Subcutaneous abdominal adipose tissue (tissue), 5 donors: ENCODE data around the gene IFT22.
"Not testable (repeated sequence)": the region's sequence is repeated elsewhere in the genome, so short reads cannot be mapped to it uniquely, and the experiment has no call there.

ENCODE experiments used
- H3K27ac ChIP-seq: one replicate; pipeline ENCODE4 v1.7.0; 2013; ENCODE audit warnings: low read depth, mild to moderate bottlenecking, inconsistent platforms, low read length, moderate library complexity
- H3K27me3 ChIP-seq, 5 donors: one replicate each; pipeline ENCODE4 v1.7.0; 2013; ENCODE audit warnings: low read length in 5 of 5, inconsistent platforms in 1 of 5; ENCODE audit not compliant: control insufficient read depth in 5 of 5, insufficient read depth in 4 of 5
- H3K36me3 ChIP-seq, 5 donors: one replicate each; pipeline ENCODE4 v1.7.0; 2013; ENCODE audit warnings: low read length in 5 of 5; ENCODE audit not compliant: control insufficient read depth in 5 of 5, insufficient read depth in 5 of 5
- H3K4me1 ChIP-seq, 5 donors: one replicate each; pipeline ENCODE4 v1.7.0; 2013; ENCODE audit warnings: low read length in 5 of 5, mild to moderate bottlenecking in 3 of 5, moderate library complexity in 1 of 5; ENCODE audit not compliant: control insufficient read depth in 5 of 5, insufficient read depth in 5 of 5
- H3K4me3 ChIP-seq, 5 donors: one replicate each; pipeline ENCODE4 v1.7.0; 2013; ENCODE audit warnings: low read length in 5 of 5, low read depth in 1 of 5
- H3K9ac ChIP-seq, 5 donors: one replicate each; pipeline ENCODE4 v1.7.0; 2013; ENCODE audit warnings: low read length in 5 of 5, mild to moderate bottlenecking in 4 of 5, moderate library complexity in 3 of 5
- H3K9me3 ChIP-seq, 5 donors: one replicate each; pipeline ENCODE4 v1.7.0; 2013; ENCODE audit warnings: low read length in 5 of 5; ENCODE audit not compliant: control insufficient read depth in 5 of 5
- donor health status: healthy.
- donor health status: healthy.
- donor health status: healthy.
- donor health status: healthy.
- donor health status: healthy.

Gene IFT22

GRCh38 chr7:101299511-101300464 is 21.8 kb downstream of the IFT22 start:
- Histone ChIP-seq H3K36me3 (no peaks in the 10 kb centered on the region), H3K27ac (no peak overlapping the region), H3K9me3 (peaks cover 6 to 25% (median 15%) of the 10 kb centered on the region in 5 donors), H3K4me3 (no peak overlapping the region), H3K4me1 (peaks cover 0 to 15% (median 8%) of the 10 kb centered on the region in 5 donors), H3K27me3 (peaks cover 24 to 56% (median 48%) of the 10 kb centered on the region in 5 donors), H3K9ac (no peak overlapping the region)

GRCh38 chr7:101294832-101295121 is 26.8 kb downstream of the IFT22 start:
- Histone ChIP-seq H3K4me3 (no peak overlapping the region), H3K27ac (no peak overlapping the region), H3K9me3 (no peaks in the 10 kb centered on the region), H3K36me3 (no peaks in the 10 kb centered on the region), H3K9ac (no peak overlapping the region), H3K4me1 (peaks cover 0 to 3% (median 0%) of the 10 kb centered on the region in 5 donors), H3K27me3 (peaks cover 11 to 56% (median 44%) of the 10 kb centered on the region in 5 donors)

GRCh38 chr7:101294039-101294831 is 27.4 kb downstream of the IFT22 start:
- Histone ChIP-seq H3K27me3 (peaks cover 10 to 52% (median 39%) of the 10 kb centered on the region in 5 donors), H3K36me3 (no peaks in the 10 kb centered on the region), H3K4me3 (no peak overlapping the region), H3K9me3 (no peaks in the 10 kb centered on the region), H3K4me1 (no peaks in the 10 kb centered on the region), H3K27ac (no peak overlapping the region), H3K9ac (no peak overlapping the region)

GRCh38 chr7:101293069-101294021 is 28.3 kb downstream of the IFT22 start:
- not testable (repeated sequence) for H3K4me3 ChIP-seq, H3K36me3 ChIP-seq, H3K4me1 ChIP-seq, H3K9ac ChIP-seq, H3K9me3 ChIP-seq, H3K27ac ChIP-seq
- peaks cover 10 to 44% (median 34%) of the 10 kb centered on the region in 5 donors for H3K27me3 ChIP-seq

- not testable (repeated sequence) for H3K27ac ChIP-seq, H3K4me1 ChIP-seq, H3K9ac ChIP-seq, H3K9me3 ChIP-seq, H3K4me3 ChIP-seq, H3K36me3 ChIP-seq
- H3K27me3 ChIP-seq: peaks cover 10 to 41% (median 31%) of the 10 kb centered on the region in 5 donors
Observed at GRCh38 chr7:101292566-101292965, 29.0 kb downstream of the IFT22 start.

GRCh38 chr7:101290186-101291037 is 31.2 kb downstream of the IFT22 start:
- not testable (repeated sequence) for H3K9me3 ChIP-seq, H3K9ac ChIP-seq, H3K27ac ChIP-seq, H3K4me1 ChIP-seq, H3K36me3 ChIP-seq, H3K4me3 ChIP-seq
- H3K27me3 ChIP-seq: peaks cover 6 to 36% (median 27%) of the 10 kb centered on the region in 5 donors

GRCh38 chr7:101289687-101290086 is 31.9 kb downstream of the IFT22 start:
- not testable (repeated sequence) for H3K9me3 ChIP-seq, H3K36me3 ChIP-seq, H3K4me3 ChIP-seq, H3K4me1 ChIP-seq, H3K9ac ChIP-seq, H3K27ac ChIP-seq
- peaks cover 6 to 34% (median 23%) of the 10 kb centered on the region in 5 donors for H3K27me3 ChIP-seq

GRCh38 chr7:101288439-101288838 is 33.2 kb downstream of the IFT22 start:
- no peak overlapping the region for H3K4me3 ChIP-seq
- H3K36me3 ChIP-seq: no peaks in the 10 kb centered on the region
- no peak overlapping the region for H3K27ac ChIP-seq
- H3K4me1 ChIP-seq: no peaks in the 10 kb centered on the region
- H3K9me3 ChIP-seq: peaks cover 0 to 3% (median 0%) of the 10 kb centered on the region in 5 donors
- no peak overlapping the region for H3K9ac ChIP-seq
- peaks cover 6 to 26% (median 18%) of the 10 kb centered on the region in 5 donors for H3K27me3 ChIP-seq

- Histone ChIP-seq H3K9ac (no peak overlapping the region), H3K36me3 (no peaks in the 10 kb centered on the region), H3K4me1 (peaks cover 0 to 4% (median 3%) of the 10 kb centered on the region in 5 donors), H3K27me3 (peaks cover 4 to 16% (median 11%) of the 10 kb centered on the region in 5 donors), H3K9me3 (peaks cover 0 to 3% (median 0%) of the 10 kb centered on the region in 5 donors), H3K4me3 (no peak overlapping the region), H3K27ac (no peak overlapping the region)
Observed at GRCh38 chr7:101287032-101287431, 34.6 kb downstream of the IFT22 start.
